GM21619 (cell line): Measurements from ENCODE around the gene TPCN2.
"Not testable (repeated sequence)": the region's sequence is repeated elsewhere in the genome, so short reads cannot be mapped to it uniquely, and the experiment has no call there.

ENCODE experiments used
- ATAC-seq: cut with Tn5 transposase; IDR thresholded peaks from one replicate; pipeline ENCODE4 v1.9.1; 2021; ENCODE audit not compliant: unreplicated experiment

The TPCN2 gene

GRCh38 chr11:69141742-69142141 lies 93.0 kb downstream of the TPCN2 start:
- ATAC-seq = no peak

- ATAC-seq = no peak
Observed at GRCh38 chr11:69142895-69143294, 94.2 kb downstream of the TPCN2 start.

- ATAC-seq = no peak
Observed at GRCh38 chr11:69144316-69145049, 95.8 kb downstream of the TPCN2 start.

GRCh38 chr11:69145050-69145380 lies 96.3 kb downstream of the TPCN2 start:
- no peak for ATAC-seq

- no peak for ATAC-seq
Observed at GRCh38 chr11:69148377-69148762, 99.6 kb downstream of the TPCN2 start.

- ATAC-seq = no peak
Observed at GRCh38 chr11:69148806-69149205, 100.1 kb downstream of the TPCN2 start.

GRCh38 chr11:69149338-69150045 lies 100.8 kb downstream of the TPCN2 start:
- not testable (repeated sequence) for ATAC-seq

- no peak for ATAC-seq
Observed at GRCh38 chr11:69150175-69150574, 101.4 kb downstream of the TPCN2 start.

- no peak for ATAC-seq
Observed at GRCh38 chr11:69151836-69152235, 103.1 kb downstream of the TPCN2 start.

- ATAC-seq = no peak
Observed at GRCh38 chr11:69152733-69153421, 104.1 kb downstream of the TPCN2 start.

- no peak for ATAC-seq
Observed at GRCh38 chr11:69153661-69154060, 104.9 kb downstream of the TPCN2 start.

- no peak for ATAC-seq
Observed at GRCh38 chr11:69154211-69154913, 105.6 kb downstream of the TPCN2 start.

- ATAC-seq = no peak
Observed at GRCh38 chr11:69154938-69155301, 106.2 kb downstream of the TPCN2 start.

GRCh38 chr11:69155302-69156234 lies 106.8 kb downstream of the TPCN2 start, which contains the start of gene SMIM38:
TSS of gene SMIM38 (plus strand) at chr11:69155935. CDS start at chr11:69157847, 1,912 bp downstream.
- ATAC-seq = no peak

- no peak for ATAC-seq
Observed at GRCh38 chr11:69156235-69156639, 107.5 kb downstream of the TPCN2 start.

GRCh38 chr11:69156673-69157155 lies 108.0 kb downstream of the TPCN2 start:
- no peak for ATAC-seq

- no peak for ATAC-seq
Observed at GRCh38 chr11:69157156-69157821, 108.6 kb downstream of the TPCN2 start.

- ATAC-seq = no peak
Observed at GRCh38 chr11:69157822-69158231, 109.1 kb downstream of the TPCN2 start.

GRCh38 chr11:69158301-69159149 lies 109.8 kb downstream of the TPCN2 start:
- ATAC-seq = no peak
